Measurements from ENCODE around the gene AJUBA. TPM values are rescaled to one million over a fixed set of nuclear protein-coding genes. Genes with fewer than 3 reads are reported as not detected.

Gene AJUBA
- total RNA-seq, 1 donor from 2014 or later, result 87.2 TPM

DNA sequence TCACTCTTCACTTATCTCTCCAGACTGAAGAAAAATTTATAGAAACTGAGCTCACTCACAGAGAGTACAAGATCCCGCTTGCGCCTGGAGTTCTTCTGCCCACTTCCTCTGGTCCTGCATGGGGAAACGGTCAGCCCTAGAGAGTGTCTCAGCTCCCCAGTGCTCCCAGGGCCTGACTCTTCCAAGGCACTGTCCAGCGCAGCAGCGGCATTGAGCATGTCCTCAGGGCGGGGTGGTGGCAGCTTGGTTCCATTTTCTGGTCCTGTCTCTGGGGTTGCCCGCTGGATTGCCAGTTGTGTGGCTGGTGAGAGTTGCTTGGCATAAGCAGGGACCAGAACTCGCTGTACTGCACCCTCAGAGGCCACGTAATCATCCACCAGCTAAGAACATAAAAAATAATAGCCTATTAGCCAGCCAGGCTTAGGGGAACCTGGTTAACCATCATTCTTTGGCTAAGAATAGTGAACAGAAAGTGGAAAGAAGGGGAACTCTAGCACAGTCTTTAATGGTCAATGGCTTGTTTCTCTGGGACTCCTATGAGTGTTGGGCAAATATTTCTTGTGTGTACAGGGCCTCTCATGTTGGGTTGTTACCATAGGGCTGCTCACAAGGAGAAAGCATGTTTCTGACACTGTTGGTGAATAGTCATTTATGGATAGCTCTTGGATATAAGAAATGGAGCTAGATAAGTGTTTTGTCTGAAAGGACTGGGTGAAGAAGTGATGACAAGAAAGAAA lies 13.7 kb upstream of the AJUBA start:
- TF ChIP-seq, protein P1, sequence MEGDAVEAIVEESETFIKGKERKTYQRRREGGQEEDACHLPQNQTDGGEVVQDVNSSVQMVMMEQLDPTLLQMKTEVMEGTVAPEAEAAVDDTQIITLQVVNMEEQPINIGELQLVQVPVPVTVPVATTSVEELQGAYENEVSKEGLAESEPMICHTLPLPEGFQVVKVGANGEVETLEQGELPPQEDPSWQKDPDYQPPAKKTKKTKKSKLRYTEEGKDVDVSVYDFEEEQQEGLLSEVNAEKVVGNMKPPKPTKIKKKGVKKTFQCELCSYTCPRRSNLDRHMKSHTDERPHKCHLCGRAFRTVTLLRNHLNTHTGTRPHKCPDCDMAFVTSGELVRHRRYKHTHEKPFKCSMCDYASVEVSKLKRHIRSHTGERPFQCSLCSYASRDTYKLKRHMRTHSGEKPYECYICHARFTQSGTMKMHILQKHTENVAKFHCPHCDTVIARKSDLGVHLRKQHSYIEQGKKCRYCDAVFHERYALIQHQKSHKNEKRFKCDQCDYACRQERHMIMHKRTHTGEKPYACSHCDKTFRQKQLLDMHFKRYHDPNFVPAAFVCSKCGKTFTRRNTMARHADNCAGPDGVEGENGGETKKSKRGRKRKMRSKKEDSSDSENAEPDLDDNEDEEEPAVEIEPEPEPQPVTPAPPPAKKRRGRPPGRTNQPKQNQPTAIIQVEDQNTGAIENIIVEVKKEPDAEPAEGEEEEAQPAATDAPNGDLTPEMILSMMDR (IDR thresholded peaks at IDR 0.05; ENCODE audit: insufficient read depth, low read length, poor library complexity, severe bottlenecking), result no peak
- Histone ChIP-seq H3K27me3 (ENCODE audit: control insufficient read depth, insufficient read depth, low read length) (no peaks in the 10 kb centered on the region), H3K4me3 (ENCODE audit: low read depth, low read length) (no peak overlapping the region), H3K36me3 (ENCODE audit: control insufficient read depth, insufficient read depth, low read length) (no peaks in the 10 kb centered on the region)
- no peak for DNase-seq (ENCODE audit: low read depth)

DNA sequence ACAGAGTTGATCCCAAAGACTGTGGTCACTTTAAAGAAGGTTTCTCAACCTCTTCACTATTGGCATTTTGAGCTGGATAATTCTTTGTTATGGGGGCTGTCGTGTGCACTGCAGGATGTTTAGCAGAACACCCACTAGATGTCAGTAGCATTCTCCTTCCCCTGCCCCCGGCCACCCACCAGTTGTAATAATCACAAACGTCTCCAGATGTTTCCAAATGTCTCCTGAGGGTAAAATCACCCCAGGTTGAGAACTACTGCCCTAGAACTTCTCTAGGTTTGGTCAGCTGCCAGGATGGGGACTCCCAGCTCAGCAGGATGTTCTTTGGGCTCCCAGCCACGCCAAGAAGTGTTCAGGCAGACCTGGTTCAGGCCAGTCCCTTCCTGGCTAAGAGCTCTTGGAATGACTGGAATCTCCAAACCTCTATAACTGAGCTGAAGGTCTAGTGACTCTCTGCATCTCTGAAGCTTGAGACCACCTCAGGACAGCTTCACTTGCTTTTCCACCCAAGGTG lies 12.5 kb upstream of the AJUBA start:
- no peak for DNase-seq (ENCODE audit: low read depth)
- no peaks in the 10 kb centered on the region for H3K27me3 ChIP-seq (ENCODE audit: control insufficient read depth, insufficient read depth, low read length)
- no peak overlapping the region for H3K4me3 ChIP-seq (ENCODE audit: low read depth, low read length)
- TF ChIP-seq, protein P1 (IDR thresholded peaks at IDR 0.05; ENCODE audit: insufficient read depth, low read length, poor library complexity, severe bottlenecking), result peak; percentile 71
- H3K36me3 ChIP-seq (ENCODE audit: control insufficient read depth, insufficient read depth, low read length), result no peaks in the 10 kb centered on the region

DNA sequence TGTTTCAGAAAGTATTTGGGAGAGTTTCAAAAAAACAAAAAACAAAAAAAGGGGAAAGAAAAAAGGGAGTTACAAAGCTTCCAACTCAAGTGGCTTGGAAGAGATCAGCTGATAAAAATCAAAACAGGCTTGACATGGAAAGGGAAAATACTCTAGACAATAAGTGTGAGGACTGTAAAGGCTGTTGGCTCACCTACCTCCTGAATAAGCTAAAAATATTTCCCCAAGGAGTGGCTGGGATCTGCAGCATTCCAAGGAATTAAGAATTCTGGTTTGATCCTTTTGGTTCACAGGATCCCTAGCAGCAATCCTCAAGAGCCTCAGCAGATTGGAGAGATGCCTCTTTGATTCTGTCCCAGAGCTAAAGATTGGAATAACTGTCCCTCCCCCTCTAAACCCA lies 11.2 kb upstream of the AJUBA start:
- DNase-seq (ENCODE audit: low read depth), result no peak
- TF ChIP-seq, protein P1 (IDR thresholded peaks at IDR 0.05; ENCODE audit: insufficient read depth, low read length, poor library complexity, severe bottlenecking), result no peak
- H3K36me3 ChIP-seq (ENCODE audit: control insufficient read depth, insufficient read depth, low read length), result no peaks in the 10 kb centered on the region
- no peaks in the 10 kb centered on the region for H3K27me3 ChIP-seq (ENCODE audit: control insufficient read depth, insufficient read depth, low read length)
- no peak overlapping the region for H3K4me3 ChIP-seq (ENCODE audit: low read depth, low read length)

DNA sequence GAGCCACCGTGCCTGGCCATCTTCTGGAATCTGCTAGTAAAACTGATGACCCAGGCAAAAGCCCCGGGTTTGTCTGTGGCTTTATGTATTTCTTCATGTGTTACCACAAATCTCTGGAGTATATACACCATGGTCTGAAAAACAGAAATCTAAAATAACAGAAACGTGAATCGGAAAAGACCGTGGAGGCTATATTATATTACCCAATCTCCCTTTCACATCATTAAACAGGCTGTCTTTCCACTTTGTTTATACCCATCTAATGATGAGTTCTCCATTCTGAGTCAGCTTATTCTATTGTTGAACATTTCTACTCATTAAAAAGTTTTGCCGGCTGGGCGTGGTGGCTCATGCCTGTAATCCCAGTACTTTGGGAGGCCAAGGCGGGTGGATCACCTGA lies 9.5 kb upstream of the AJUBA start:
- Histone ChIP-seq H3K4me3 (ENCODE audit: low read depth, low read length) (no peak overlapping the region), H3K36me3 (ENCODE audit: control insufficient read depth, insufficient read depth, low read length) (no peaks in the 10 kb centered on the region), H3K27me3 (ENCODE audit: control insufficient read depth, insufficient read depth, low read length) (no peaks in the 10 kb centered on the region)
- DNase-seq (ENCODE audit: low read depth), result no peak
- TF ChIP-seq, protein P1 (IDR thresholded peaks at IDR 0.05; ENCODE audit: insufficient read depth, low read length, poor library complexity, severe bottlenecking), result no peak

DNA sequence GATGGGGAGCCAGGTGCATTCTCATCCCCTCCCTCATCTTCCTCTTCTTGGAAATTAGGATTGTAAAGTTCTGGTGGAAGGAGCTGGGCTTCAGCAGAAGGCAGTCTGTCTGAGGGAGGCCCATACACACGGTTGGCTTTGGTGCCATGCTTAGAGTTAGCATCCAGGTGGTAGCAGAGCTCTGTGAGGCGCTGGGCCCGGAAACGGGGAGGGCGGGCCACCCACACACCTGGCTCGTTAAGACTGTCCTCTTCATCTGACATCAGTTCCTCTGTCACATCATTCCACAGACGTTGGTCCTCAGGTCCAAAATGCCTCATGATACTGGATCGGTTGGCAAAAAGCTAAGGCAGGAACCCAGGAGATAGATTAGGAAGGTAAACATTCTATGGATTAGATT lies 4.9 kb upstream of the AJUBA start:
- no peak overlapping the region for H3K4me3 ChIP-seq (ENCODE audit: low read depth, low read length)
- H3K36me3 ChIP-seq (ENCODE audit: control insufficient read depth, insufficient read depth, low read length), result no peaks in the 10 kb centered on the region
- H3K27me3 ChIP-seq (ENCODE audit: control insufficient read depth, insufficient read depth, low read length), result no peaks in the 10 kb centered on the region
- no peak for DNase-seq (ENCODE audit: low read depth)
- TF ChIP-seq, protein P1 (IDR thresholded peaks at IDR 0.05; ENCODE audit: insufficient read depth, low read length, poor library complexity, severe bottlenecking), result no peak
